Lung (tissue), 12 donors: Measurements from ENCODE around the gene AMIGO3. TPM values are rescaled to one million over a fixed set of nuclear protein-coding genes. Genes with fewer than 3 reads are reported as not detected.

Experiments used
- ATAC-seq: fragments of 200-7000 bp; cut with Tn5 transposase; one replicate; pipeline ENCODE4 v1.9.1; 2020; ENCODE audit warnings: moderate number of reproducible peaks; ENCODE audit not compliant: insufficient read depth, low FRiP score
- DNase-seq, 3 donors: peaks; one replicate each; pipeline ENCODE4 v3.0.0-alpha.2; 2013 to 2017
- H3K27ac ChIP-seq, 2 donors: one replicate each; pipeline ENCODE4 v1.5.1; 2013; ENCODE audit warnings: mild to moderate bottlenecking in 2 of 2, moderate library complexity in 2 of 2, control low read depth in 1 of 2, inconsistent platforms in 1 of 2, low read depth in 1 of 2, low read length in 1 of 2
- H3K27me3 ChIP-seq, 3 donors: one replicate each; pipeline ENCODE4 v1.5.1; 2013; ENCODE audit warnings: low read length in 2 of 3; ENCODE audit not compliant: control insufficient read depth in 3 of 3, insufficient read depth in 3 of 3
- H3K36me3 ChIP-seq, 4 donors: one replicate each; pipeline ENCODE4 v1.5.1; 2013; ENCODE audit warnings: low read length in 4 of 4, mild to moderate bottlenecking in 1 of 4, moderate library complexity in 1 of 4; ENCODE audit not compliant: control insufficient read depth in 4 of 4, insufficient read depth in 4 of 4
- H3K4me1 ChIP-seq, 5 donors: one replicate each; pipeline ENCODE4 v1.5.1; 2013; ENCODE audit warnings: low read length in 5 of 5, mild to moderate bottlenecking in 2 of 5, moderate library complexity in 1 of 5; ENCODE audit not compliant: control insufficient read depth in 5 of 5, insufficient read depth in 5 of 5
- H3K4me3 ChIP-seq: one replicate; pipeline ENCODE4 v1.5.1; 2013; ENCODE audit warnings: mild to moderate bottlenecking, control low read depth, moderate library complexity
- H3K9ac ChIP-seq, 2 donors: one replicate each; pipeline ENCODE4 v1.5.1; 2013; ENCODE audit warnings: low read length in 2 of 2, control low read depth in 1 of 2; ENCODE audit not compliant: insufficient read depth in 1 of 2
- H3K9me3 ChIP-seq, 4 donors: one replicate each; pipeline ENCODE4 v1.5.1; 2013; ENCODE audit warnings: low read length in 3 of 4, mild to moderate bottlenecking in 1 of 4, moderate library complexity in 1 of 4; ENCODE audit not compliant: control insufficient read depth in 4 of 4, insufficient read depth in 3 of 4
- WGBS, 2 donors: extraction: QIAGEN DNeasy Blood & Tissue Kit; methylation state at CpG; one replicate each; pipeline ENCODE4 v1.1.7; 2013; 5-methylcytosine and 5-hydroxymethylcytosine counted together
- polyA plus RNA-seq, 2 donors: library from polyadenylated mRNA; stranded (reverse); fragments of 200-250 nt; gene quantifications; one replicate each; pipeline ENCODE4 v1.2.1, GENCODE V29; 2013
- total RNA-seq, 2 donors: library from RNA; depleted of rRNA in 1 of 2; stranded (reverse); fragments of >200 nt in 1 of 2; gene quantifications; one replicate each; pipeline ENCODE4 v1.2.1, GENCODE V29; 2014 to 2021
- TF ChIP-seq, protein P1 (sequence below): IDR thresholded peaks from 2 replicates; pipeline ENCODE4 v1.5.1; 2012; ENCODE audit warnings: mild to moderate bottlenecking; ENCODE audit errors: control extremely low read depth, extremely low read depth
- donor health status: control.
- donor health status: control.
- donor health status: Bipolar disorder and iron deficiency.
- donor health status: healthy.
- donor health status: DM: yes; HTN: yes; CAD: no.

The AMIGO3 gene
- total and polyA plus RNA-seq, 4 donors: 0.25 to 0.63 (median 0.51) TPM; not detected in 1

DNA sequence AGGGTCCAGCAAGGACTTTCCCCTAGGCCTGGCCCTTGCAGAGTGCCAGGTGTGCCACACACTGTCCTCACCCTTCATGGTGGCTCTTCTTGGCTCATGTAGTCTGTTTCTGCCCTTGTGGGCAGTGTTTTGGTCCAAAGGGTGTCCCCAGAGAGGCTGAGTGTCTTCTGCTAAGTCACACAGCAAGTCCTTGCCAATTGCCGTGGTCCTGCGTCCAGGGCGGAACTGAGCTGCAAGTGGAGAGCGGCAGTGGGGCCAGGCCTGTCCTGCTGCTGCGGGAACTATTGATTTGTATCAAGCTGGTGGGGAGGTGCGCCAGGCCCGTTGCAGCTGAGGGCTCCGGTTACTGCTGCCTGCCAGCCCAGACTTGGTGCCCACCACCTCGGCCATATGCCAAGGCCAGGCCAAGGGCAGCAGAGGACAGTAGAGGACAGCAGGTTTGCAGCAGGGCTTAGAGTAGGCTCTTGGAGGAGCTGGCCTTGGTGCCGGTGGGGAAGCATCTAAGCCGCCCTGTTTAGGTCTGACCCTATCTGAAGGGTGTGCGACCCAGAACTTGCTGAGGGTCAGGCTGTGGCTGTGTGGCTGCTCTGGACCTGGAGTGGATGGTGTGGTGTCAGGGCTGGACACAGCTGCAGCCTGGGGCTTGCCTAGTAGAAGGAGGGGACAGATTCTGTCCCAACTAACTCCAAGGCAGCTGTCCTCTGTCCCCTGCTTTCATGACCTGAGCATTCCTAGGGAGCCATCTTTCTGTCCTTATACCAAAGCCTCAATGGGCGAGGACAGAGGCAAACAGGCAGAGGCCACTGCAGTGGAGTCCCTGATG, 4.5 kb downstream of the AMIGO3 start:
- DNase-seq (peak in 1 of 3 donors; percentile 9), ATAC-seq (no peak)
- no peak overlapping the region for H3K27ac ChIP-seq
- H3K9me3 ChIP-seq: no peaks in the 10 kb centered on the region
- peaks cover 0 to 16% (median 4%) of the 10 kb centered on the region in 5 donors for H3K4me1 ChIP-seq
- no peaks in the 10 kb centered on the region for H3K27me3 ChIP-seq
- TF ChIP-seq, protein P1, sequence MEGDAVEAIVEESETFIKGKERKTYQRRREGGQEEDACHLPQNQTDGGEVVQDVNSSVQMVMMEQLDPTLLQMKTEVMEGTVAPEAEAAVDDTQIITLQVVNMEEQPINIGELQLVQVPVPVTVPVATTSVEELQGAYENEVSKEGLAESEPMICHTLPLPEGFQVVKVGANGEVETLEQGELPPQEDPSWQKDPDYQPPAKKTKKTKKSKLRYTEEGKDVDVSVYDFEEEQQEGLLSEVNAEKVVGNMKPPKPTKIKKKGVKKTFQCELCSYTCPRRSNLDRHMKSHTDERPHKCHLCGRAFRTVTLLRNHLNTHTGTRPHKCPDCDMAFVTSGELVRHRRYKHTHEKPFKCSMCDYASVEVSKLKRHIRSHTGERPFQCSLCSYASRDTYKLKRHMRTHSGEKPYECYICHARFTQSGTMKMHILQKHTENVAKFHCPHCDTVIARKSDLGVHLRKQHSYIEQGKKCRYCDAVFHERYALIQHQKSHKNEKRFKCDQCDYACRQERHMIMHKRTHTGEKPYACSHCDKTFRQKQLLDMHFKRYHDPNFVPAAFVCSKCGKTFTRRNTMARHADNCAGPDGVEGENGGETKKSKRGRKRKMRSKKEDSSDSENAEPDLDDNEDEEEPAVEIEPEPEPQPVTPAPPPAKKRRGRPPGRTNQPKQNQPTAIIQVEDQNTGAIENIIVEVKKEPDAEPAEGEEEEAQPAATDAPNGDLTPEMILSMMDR: no peak
- H3K9ac ChIP-seq: no peak overlapping the region
- 93 to 95% methylated on average over 13 of the region's 13 CpGs for WGBS, 2 donors
- H3K36me3 ChIP-seq: peaks cover 0 to 22% (median 7%) of the 10 kb centered on the region in 4 donors
- H3K4me3 ChIP-seq: no peak overlapping the region

DNA sequence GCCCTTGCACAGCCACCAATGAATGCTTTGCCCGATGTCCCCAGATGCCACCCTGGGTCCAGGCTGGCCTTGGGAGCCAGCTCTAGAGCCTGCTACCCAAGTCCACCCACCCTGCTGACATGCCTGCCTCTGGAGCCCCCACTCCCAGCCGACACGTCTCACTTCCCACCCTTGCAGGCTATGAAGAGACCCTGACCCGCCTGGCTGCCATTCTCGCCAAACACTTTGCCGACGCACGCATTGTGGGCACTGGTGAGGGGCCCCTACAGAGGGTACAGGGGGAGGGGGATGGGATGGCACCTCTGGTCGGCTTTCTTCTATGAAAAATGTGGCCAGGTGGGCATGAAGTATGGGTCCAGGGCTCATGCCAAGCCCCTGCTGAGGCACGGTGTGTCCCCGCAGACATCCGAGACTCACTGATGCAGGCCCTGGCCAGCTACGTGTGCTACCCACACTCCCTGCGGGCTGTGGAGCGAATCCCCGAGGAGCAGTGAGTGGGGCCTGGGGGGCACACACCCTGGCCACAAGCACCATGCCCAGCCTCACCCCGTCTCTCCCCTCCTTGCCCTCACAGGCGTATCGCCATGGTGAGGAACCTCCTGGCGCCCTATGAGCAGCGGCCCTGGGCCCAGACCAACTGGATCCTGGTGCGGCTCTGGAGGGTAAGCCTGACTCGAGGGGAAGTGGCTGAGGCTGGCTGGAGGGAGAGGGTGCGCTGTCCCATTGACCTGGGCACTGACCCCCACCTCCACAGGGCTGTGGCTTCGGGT, 6.0 kb downstream of the AMIGO3 start:
- Histone ChIP-seq H3K9ac (no peak overlapping the region), H3K27ac (no peak overlapping the region), H3K36me3 (peaks cover 0 to 22% (median 7%) of the 10 kb centered on the region in 4 donors), H3K27me3 (no peaks in the 10 kb centered on the region), H3K4me3 (no peak overlapping the region), H3K9me3 (no peaks in the 10 kb centered on the region), H3K4me1 (peaks cover 0 to 9% (median 1%) of the 10 kb centered on the region in 5 donors)
- TF ChIP-seq, protein P1: no peak
- WGBS, 2 donors: 94 to 96% methylated on average over 25 of the region's 25 CpGs
- DNase-seq: no peak
- no peak for ATAC-seq

DNA sequence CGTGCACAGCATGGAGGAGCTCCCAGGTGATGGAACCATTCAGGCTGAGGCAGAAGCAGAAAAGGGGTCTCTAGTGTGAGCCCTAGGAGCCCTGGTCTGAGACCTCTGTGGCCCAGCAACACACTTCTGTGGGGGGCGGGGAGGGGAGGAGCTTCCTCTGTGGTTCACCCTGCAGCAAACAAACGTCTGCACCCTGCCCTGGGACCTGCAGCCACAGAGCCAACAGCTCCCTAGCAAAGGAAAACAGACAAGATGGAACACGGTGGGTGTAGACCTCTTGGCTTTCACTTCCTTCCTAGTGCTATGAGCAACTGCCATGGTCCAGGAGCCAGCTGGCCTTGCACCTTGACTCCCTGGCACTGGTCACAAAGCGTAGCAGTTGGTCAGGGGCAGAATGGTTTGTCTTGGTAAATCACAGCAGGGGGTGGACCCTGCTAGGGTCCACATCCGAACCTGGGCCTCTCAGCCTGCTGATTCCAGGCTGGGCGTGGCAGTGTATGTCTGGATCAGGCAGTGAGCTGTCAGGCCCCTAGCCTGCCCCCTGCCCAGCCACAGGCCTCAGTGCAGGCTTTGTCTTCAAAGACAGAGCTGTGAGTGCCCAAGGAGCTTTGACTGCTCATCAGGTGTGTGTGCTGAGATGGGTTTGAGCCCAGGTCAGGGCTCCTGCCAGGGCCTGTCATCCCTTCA, 6.7 kb downstream of the AMIGO3 start:
- H3K9ac ChIP-seq: no peak overlapping the region
- H3K4me3 ChIP-seq: no peak overlapping the region
- H3K9me3 ChIP-seq: no peaks in the 10 kb centered on the region
- no peak overlapping the region for H3K27ac ChIP-seq
- H3K36me3 ChIP-seq: peaks cover 0 to 22% (median 10%) of the 10 kb centered on the region in 4 donors
- H3K4me1 ChIP-seq: peaks cover 0 to 3% (median 0%) of the 10 kb centered on the region in 5 donors
- H3K27me3 ChIP-seq: no peaks in the 10 kb centered on the region
- no peak for DNase-seq
- TF ChIP-seq, protein P1: no peak
- ATAC-seq: no peak
- WGBS, 2 donors: 56 to 68% methylated on average over 7 of the region's 7 CpGs
